Measurements from ENCODE around the gene DNAJB6.

DNAJB6 gene

DNA sequence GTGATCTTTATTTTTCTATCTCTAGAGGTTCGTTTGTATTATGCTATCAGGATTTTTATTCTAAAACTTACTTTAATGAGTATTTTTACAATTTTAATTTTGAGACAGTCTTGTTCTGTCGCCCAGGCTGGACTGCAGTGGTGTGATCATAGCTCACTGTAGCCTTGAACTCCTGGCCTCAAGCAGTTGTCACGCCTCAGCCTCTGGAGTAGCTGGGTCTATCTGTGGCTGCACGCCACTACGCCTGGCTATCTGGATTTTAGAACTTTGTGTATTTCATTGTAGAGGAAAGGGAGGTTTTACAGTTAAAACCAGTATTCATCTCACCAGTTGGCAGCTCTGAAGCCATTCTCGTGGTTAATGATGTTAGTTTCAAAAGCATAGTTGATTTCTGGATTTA, 25.9 kb downstream of the DNAJB6 start:
- Histone ChIP-seq H3K9me3 (ENCODE audit: control insufficient read depth, insufficient read depth, low read length) (no peaks in the 10 kb centered on the region), H3K9ac (ENCODE audit: low read depth, low read length) (no peak overlapping the region), H3K36me3 (ENCODE audit: insufficient read depth, low read length) (peaks cover 56% of the 10 kb centered on the region), H3K4me1 (ENCODE audit: insufficient read depth, low read length) (peaks cover 12% of the 10 kb centered on the region)

DNA sequence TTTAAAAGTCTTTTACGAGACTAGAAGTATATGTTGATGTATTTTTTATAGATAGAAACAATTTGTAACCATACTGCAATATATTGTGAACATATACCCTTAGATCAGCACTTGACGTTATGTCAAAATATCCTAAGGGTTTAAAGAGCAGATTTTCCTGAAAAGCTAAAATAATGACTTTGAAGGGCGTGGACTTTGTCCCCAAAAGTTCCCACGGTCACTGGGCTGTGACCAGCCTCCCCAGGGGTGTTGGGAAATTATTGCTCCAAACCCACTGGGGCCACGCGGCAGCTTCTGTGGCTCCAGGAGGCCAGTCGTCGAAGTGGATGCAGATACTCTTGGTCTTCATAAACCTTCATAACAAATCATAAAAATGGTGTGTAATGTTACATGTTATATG, 29.9 kb downstream of the DNAJB6 start:
- H3K9ac ChIP-seq (ENCODE audit: low read depth, low read length), result no peak overlapping the region
- peaks cover 68% of the 10 kb centered on the region for H3K36me3 ChIP-seq (ENCODE audit: insufficient read depth, low read length)
- no peaks in the 10 kb centered on the region for H3K4me1 ChIP-seq (ENCODE audit: insufficient read depth, low read length)
- no peaks in the 10 kb centered on the region for H3K9me3 ChIP-seq (ENCODE audit: control insufficient read depth, insufficient read depth, low read length)

- H3K4me1 ChIP-seq (ENCODE audit: insufficient read depth, low read length), result no peaks in the 10 kb centered on the region
- H3K9me3 ChIP-seq (ENCODE audit: control insufficient read depth, insufficient read depth, low read length), result no peaks in the 10 kb centered on the region
- peaks cover 63% of the 10 kb centered on the region for H3K36me3 ChIP-seq (ENCODE audit: insufficient read depth, low read length)
- no peak overlapping the region for H3K9ac ChIP-seq (ENCODE audit: low read depth, low read length)
Observed at GRCh38 chr7:157368955-157369354, 32.2 kb downstream of the DNAJB6 start.

- H3K9me3 ChIP-seq (ENCODE audit: control insufficient read depth, insufficient read depth, low read length), result no peaks in the 10 kb centered on the region
- H3K36me3 ChIP-seq (ENCODE audit: insufficient read depth, low read length), result peaks cover 52% of the 10 kb centered on the region
- H3K4me1 ChIP-seq (ENCODE audit: insufficient read depth, low read length), result no peaks in the 10 kb centered on the region
- no peak overlapping the region for H3K9ac ChIP-seq (ENCODE audit: low read depth, low read length)
Observed at GRCh38 chr7:157370742-157371141, 33.9 kb downstream of the DNAJB6 start.

DNA sequence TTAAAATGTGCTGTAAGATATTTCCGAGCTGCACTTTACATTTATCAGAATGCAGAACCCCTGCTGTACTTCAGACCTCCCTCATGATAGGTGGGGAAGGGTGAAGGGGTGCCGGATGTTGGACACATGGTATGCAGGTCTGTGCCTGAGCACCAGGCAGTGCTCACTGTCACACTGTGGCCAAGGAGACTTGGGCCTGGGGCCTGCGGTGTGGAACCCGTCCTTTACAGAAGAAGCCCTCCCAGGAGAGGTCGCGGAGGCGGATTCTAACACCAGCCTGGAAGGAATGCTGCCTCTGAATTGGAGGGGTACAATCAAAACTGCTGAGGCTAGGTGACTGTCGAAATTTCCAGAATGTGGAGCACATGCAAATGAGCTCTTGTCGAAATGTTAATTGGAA, 34.5 kb downstream of the DNAJB6 start:
- Histone ChIP-seq H3K4me1 (ENCODE audit: insufficient read depth, low read length) (no peaks in the 10 kb centered on the region), H3K36me3 (ENCODE audit: insufficient read depth, low read length) (peaks cover 50% of the 10 kb centered on the region), H3K9me3 (ENCODE audit: control insufficient read depth, insufficient read depth, low read length) (no peaks in the 10 kb centered on the region), H3K9ac (ENCODE audit: low read depth, low read length) (no peak overlapping the region)

GRCh38 chr7:157372300-157373232, 35.8 kb downstream of the DNAJB6 start:
- H3K4me1 ChIP-seq (ENCODE audit: insufficient read depth, low read length), result no peaks in the 10 kb centered on the region
- peaks cover 43% of the 10 kb centered on the region for H3K36me3 ChIP-seq (ENCODE audit: insufficient read depth, low read length)
- no peak overlapping the region for H3K9ac ChIP-seq (ENCODE audit: low read depth, low read length)
- H3K9me3 ChIP-seq (ENCODE audit: control insufficient read depth, insufficient read depth, low read length), result no peaks in the 10 kb centered on the region

GRCh38 chr7:157373493-157373892, 36.7 kb downstream of the DNAJB6 start:
- H3K9me3 ChIP-seq (ENCODE audit: control insufficient read depth, insufficient read depth, low read length), result no peaks in the 10 kb centered on the region
- H3K9ac ChIP-seq (ENCODE audit: low read depth, low read length), result no peak overlapping the region
- no peaks in the 10 kb centered on the region for H3K4me1 ChIP-seq (ENCODE audit: insufficient read depth, low read length)
- H3K36me3 ChIP-seq (ENCODE audit: insufficient read depth, low read length), result peaks cover 45% of the 10 kb centered on the region

DNA sequence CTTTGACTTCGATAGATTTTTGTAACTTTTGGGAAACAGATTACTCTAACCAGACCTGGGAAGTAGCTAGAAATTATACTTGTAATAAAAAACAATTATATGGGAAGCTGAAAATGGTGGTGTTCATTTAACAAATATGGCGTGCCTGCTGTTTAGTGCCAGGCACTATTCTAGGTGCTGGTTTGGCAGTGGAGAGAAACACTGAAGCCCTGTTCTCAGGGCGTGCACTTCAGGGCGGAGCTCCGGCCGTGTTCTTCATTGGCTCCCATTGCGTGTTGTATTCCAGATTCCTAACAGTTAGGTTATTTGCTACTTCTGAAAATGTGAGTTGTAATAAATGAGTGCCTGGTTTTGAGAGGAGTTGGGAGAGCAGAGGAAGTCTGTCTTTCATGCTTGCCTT, 38.6 kb downstream of the DNAJB6 start:
- Histone ChIP-seq H3K36me3 (ENCODE audit: insufficient read depth, low read length) (peaks cover 35% of the 10 kb centered on the region), H3K4me1 (ENCODE audit: insufficient read depth, low read length) (no peaks in the 10 kb centered on the region), H3K9ac (ENCODE audit: low read depth, low read length) (no peak overlapping the region), H3K9me3 (ENCODE audit: control insufficient read depth, insufficient read depth, low read length) (no peaks in the 10 kb centered on the region)

DNA sequence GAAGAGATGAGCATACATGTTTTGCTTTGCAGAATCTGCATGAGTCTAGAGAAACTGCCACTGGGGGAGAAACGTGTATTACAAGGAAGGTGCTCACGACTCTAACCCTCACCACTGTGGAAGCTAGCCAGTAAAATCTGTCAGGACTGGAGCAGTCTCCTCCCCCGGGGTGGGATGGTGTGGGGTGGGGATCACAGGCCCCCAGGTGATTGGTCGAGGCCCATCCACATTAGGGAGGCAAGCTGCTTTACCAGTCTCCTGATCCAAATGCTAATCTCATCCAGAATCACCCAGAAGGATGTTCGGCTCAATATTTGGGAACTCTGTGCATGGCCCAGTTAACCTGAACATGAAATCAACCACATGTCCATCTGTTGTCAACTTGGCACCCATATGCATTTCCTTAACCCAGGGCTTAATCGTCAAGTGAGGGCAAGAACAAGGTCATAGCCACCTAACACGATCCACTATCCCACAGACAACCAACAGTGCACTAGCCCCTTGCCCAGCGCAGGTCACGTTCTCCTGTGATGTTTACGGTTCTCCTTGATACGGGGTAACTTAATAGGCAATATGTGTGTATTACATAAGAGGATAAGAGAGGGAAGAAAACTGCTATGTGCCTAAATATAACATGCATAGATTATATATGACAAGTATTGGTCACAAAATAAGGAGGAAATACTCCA, 40.8 kb downstream of the DNAJB6 start:
- Histone ChIP-seq H3K36me3 (ENCODE audit: insufficient read depth, low read length) (peaks cover 39% of the 10 kb centered on the region), H3K4me1 (ENCODE audit: insufficient read depth, low read length) (no peaks in the 10 kb centered on the region; the same call in 1 of the 2 replicates), H3K9me3 (ENCODE audit: control insufficient read depth, insufficient read depth, low read length) (no peaks in the 10 kb centered on the region), H3K9ac (ENCODE audit: low read depth, low read length) (no peak overlapping the region)

DNA sequence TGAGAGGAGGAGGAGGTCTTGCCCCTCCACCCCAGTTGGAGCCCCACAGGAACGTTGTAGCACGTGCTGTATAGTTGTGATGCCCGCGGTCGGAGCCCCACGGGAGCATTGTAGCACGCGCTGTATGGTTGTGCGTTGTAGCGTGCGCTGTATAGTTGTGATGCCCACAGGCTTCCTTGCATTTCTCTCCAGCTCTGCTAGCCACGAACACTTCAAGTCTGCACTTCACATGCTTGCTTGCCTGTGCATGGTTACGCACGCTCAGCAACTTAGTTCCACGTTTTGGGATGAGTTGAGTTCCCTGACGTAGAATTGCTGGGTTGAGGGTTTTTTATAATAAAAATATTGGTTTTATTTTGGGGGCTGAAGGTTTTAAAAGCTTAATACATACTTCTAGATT, 41.6 kb downstream of the DNAJB6 start:
- Histone ChIP-seq H3K9ac (ENCODE audit: low read depth, low read length) (no peak overlapping the region), H3K4me1 (ENCODE audit: insufficient read depth, low read length) (no peaks in the 10 kb centered on the region; the same call in 1 of the 2 replicates), H3K36me3 (ENCODE audit: insufficient read depth, low read length) (peaks cover 38% of the 10 kb centered on the region), H3K9me3 (ENCODE audit: control insufficient read depth, insufficient read depth, low read length) (no peaks in the 10 kb centered on the region)

DNA sequence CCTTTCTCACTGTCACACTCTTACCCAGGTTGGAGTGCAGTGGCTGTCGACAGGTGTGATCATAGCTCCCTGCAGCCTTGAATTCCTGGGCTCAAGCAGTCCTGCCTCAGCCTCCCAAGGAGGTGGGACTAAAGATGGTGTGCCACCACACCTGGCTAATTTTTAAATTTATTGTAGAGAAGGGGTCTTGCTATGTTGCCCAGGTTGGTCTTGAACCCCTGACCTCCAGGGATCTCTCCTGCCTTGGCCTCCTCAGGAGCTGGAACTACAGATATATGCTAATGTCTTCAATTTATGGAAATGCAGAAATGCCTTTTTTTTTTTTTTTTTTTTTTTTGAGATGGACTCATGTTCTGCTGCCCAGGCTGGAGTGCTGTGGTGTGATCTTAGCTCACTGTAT, 42.7 kb downstream of the DNAJB6 start:
- H3K4me1 ChIP-seq (ENCODE audit: insufficient read depth, low read length), result no peaks in the 10 kb centered on the region; the same call in 1 of the 2 replicates
- no peaks in the 10 kb centered on the region for H3K9me3 ChIP-seq (ENCODE audit: control insufficient read depth, insufficient read depth, low read length)
- H3K9ac ChIP-seq (ENCODE audit: low read depth, low read length), result no peak overlapping the region
- peaks cover 36% of the 10 kb centered on the region for H3K36me3 ChIP-seq (ENCODE audit: insufficient read depth, low read length)

DNA sequence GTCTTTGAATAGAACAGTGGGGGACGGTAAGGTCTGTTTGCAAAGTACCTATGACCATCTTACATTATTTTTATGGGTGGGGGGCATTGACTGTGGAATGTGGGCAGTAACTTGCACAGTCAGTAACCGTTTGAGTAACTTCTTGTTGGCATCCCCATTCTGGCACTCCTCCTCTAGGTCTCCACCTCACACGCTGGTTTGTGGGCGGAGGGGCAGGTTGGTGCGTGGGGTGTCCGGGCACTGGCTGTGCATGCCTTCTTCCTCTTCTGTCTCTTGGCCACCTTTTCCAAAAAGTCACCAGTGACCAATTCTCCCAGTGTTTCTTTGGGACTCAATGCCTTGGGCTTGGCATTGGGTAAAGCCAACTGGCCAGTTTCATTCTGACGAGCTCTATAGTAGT, 43.6 kb downstream of the DNAJB6 start:
- Histone ChIP-seq H3K36me3 (ENCODE audit: insufficient read depth, low read length) (peaks cover 38% of the 10 kb centered on the region), H3K4me1 (ENCODE audit: insufficient read depth, low read length) (no peaks in the 10 kb centered on the region; the same call in 1 of the 2 replicates), H3K9me3 (ENCODE audit: control insufficient read depth, insufficient read depth, low read length) (no peaks in the 10 kb centered on the region), H3K9ac (ENCODE audit: low read depth, low read length) (no peak overlapping the region)

GRCh38 chr7:157383868-157384267, 47.1 kb downstream of the DNAJB6 start:
- H3K36me3 ChIP-seq (ENCODE audit: insufficient read depth, low read length), result peaks cover 40% of the 10 kb centered on the region
- no peak overlapping the region for H3K9ac ChIP-seq (ENCODE audit: low read depth, low read length)
- H3K9me3 ChIP-seq (ENCODE audit: control insufficient read depth, insufficient read depth, low read length), result no peaks in the 10 kb centered on the region
- H3K4me1 ChIP-seq (ENCODE audit: insufficient read depth, low read length), result peaks cover 7% of the 10 kb centered on the region

GRCh38 chr7:157384301-157384700, 47.5 kb downstream of the DNAJB6 start:
- Histone ChIP-seq H3K9me3 (ENCODE audit: control insufficient read depth, insufficient read depth, low read length) (no peaks in the 10 kb centered on the region), H3K9ac (ENCODE audit: low read depth, low read length) (no peak overlapping the region), H3K36me3 (ENCODE audit: insufficient read depth, low read length) (peaks cover 43% of the 10 kb centered on the region)

More at GRCh38 chr7:157384301-157384700, 47.5 kb downstream of the DNAJB6 start:
- peaks cover 7% of the 10 kb centered on the region for H3K4me1 ChIP-seq (ENCODE audit: insufficient read depth, low read length)

All from ES-I3 (cell line).